Heart right ventricle (tissue), 16 donors: ENCODE measurements around the gene MXD4. TPM values are rescaled to one million over a fixed set of nuclear protein-coding genes. Genes with fewer than 3 reads are reported as not detected.
"Not testable (repeated sequence)": the region's sequence is repeated elsewhere in the genome, so short reads cannot be mapped to it uniquely, and the experiment has no call there.

Experiments used
- ATAC-seq, 8 donors: fragments of 200-7000 bp; cut with Tn5 transposase; one replicate each; pipeline ENCODE4 v1.9.1; 2020; ENCODE audit warnings: mild to moderate bottlenecking in 8 of 8, moderate library complexity in 8 of 8, moderate number of reproducible peaks in 1 of 8
- DNase-seq, 2 donors: peaks; one replicate each; pipeline ENCODE4 v3.0.0-alpha.2; 2020
- H3K27ac ChIP-seq, 10 donors: fragments of 200-600 bp; sonication (generic) in 2 of 10; one replicate each; pipeline versions ENCODE4 v1.5.0 to v1.8.0; 2020 to 2022; ENCODE audit warnings: mild to moderate bottlenecking in 3 of 10
- H3K27me3 ChIP-seq, 7 donors: fragments of 200-600 bp; one replicate each; pipeline ENCODE4 v1.8.0; 2021 to 2022; ENCODE audit warnings: mild to moderate bottlenecking in 2 of 7
- H3K36me3 ChIP-seq, 9 donors: fragments of 200-600 bp; sonication (generic) in 1 of 9; one replicate each; pipeline versions ENCODE4 v1.5.0 to v1.8.0; 2020 to 2022; ENCODE audit warnings: mild to moderate bottlenecking in 2 of 9
- H3K4me1 ChIP-seq, 9 donors: fragments of 200-600 bp; sonication (generic) in 1 of 9; one replicate each; pipeline versions ENCODE4 v1.5.0 to v1.8.0; 2020 to 2022; ENCODE audit warnings: mild to moderate bottlenecking in 4 of 9
- H3K4me3 ChIP-seq, 10 donors: fragments of 200-600 bp; sonication (generic) in 2 of 10; one replicate each; pipeline versions ENCODE4 v1.5.0 to v1.8.0; 2020 to 2022; ENCODE audit warnings: mild to moderate bottlenecking in 7 of 10, moderate library complexity in 2 of 10
- H3K9me3 ChIP-seq, 11 donors: fragments of 200-600 bp in 10 of 11; sonication (generic) in 2 of 11; one replicate each; pipeline versions ENCODE4 v1.5.0 to v1.8.0; 2013 to 2022; ENCODE audit warnings: mild to moderate bottlenecking in 2 of 11, control low read depth in 1 of 11, moderate library complexity in 1 of 11
- CTCF ChIP-seq, 9 donors: fragments of 200-600 bp; sonication (generic) in 2 of 9; IDR thresholded peaks; one replicate each; pipeline versions ENCODE4 v1.5.0 to v1.8.0; 2021 to 2022; ENCODE audit warnings: antibody characterized with exemption in 9 of 9, mild to moderate bottlenecking in 5 of 9, moderate library complexity in 1 of 9
- WGBS, 2 donors: extraction: QIAGEN DNeasy Blood & Tissue Kit; methylation state at CpG; one replicate each; pipeline ENCODE4 v1.1.7; 2013; ENCODE audit warnings: inconsistent platforms in 1 of 2; 5-methylcytosine and 5-hydroxymethylcytosine counted together
- intact Hi-C, 10 donors: fragments of 100-400 bp; cut with DNase I; formaldehyde crosslinking; loops; one replicate each; pipeline versions ENCODE4 v1.11.1 to v1.14.2; 2022
- polyA plus RNA-seq, 2 donors: library from polyadenylated mRNA; stranded (reverse); fragments of 200-250 nt; gene quantifications; one replicate each; pipeline ENCODE4 v1.2.3, GENCODE V29; 2013
- total RNA-seq, 10 donors: library from RNA; stranded (reverse); fragmentation: NEBNext Ultra II Directional in 3 of 10; extraction: Animal tissue kit (Norgen Biotek cat#: 25700) in 3 of 10; gene quantifications; one replicate each; pipeline versions ENCODE4 v1.2.1 to v1.2.4, GENCODE V29; 2021 to 2023
- donor health status: Arrhythmogenic right ventricular cardiomyopathy.
- donor health status: ischemic (EF 13 %, LVEDD 7.1; RV severe dilation, severe dysfunction).
- donor health status: healthy with polysubstance abuse.
- donor health status: DM: no; HTN: yes; CAD: no.
- donor health status: DM: no; HTN: no; CAD: no.
- donor health status: ischemic (EF 25% LVEDD 6.9; RV normal size, moderate dysfunction).
- donor health status: ischemic (EF 25% LVEDD 5.7; RV mildly dilated, moderate dysfunction).
- donor health status: healthy.
- donor health status: DM: yes; HTN: yes; CAD: no.
- donor health status: Ischemic cardiomyopathy.
- donor health status: ischemic (EF 35%, LVEDD 5.7; RV mildly dilated, moderate dysfunction).
- donor health status: nonischemic (EF 11% LVEDD 7.7; RV severe dilation, severe dysfunction).
- donor health status: DM: yes; HTN: yes; CAD: no.
- donor health status: PGD.
- donor health status: ischemic (EF 29% LVEDD 5.4; RV normal size, mild dysfunction).
- donor health status: nonischemic (EF 23%, LVEDD 6.1; RV moderate dilation, normal function).

The MXD4 gene
- total and polyA plus RNA-seq, 12 donors: 19.1 to 82.2 (median 28.2) TPM

GRCh38 chr4:2218436-2218835 is 43.5 kb downstream of the MXD4 start:
- intact Hi-C loops: loop anchor here in 4 of 10 donors (5.0 to 10.0 kb wide), 4 partner anchors 216 to 244 kb away; no protein-coding TSS in a partner anchor
- 84 to 95% methylated on average over 1 of the region's 1 CpG for WGBS, 2 donors

GRCh38 chr4:2217726-2218125 is 44.2 kb downstream of the MXD4 start:
- Histone ChIP-seq H3K4me3 (no peak overlapping the region), H3K27ac (no peak overlapping the region), H3K36me3 (peaks cover 0 to 9% (median 0%) of the 10 kb centered on the region in 9 donors), H3K9me3 (no peaks in the 10 kb centered on the region), H3K4me1 (peaks cover 0 to 7% (median 3%) of the 10 kb centered on the region in 9 donors), H3K27me3 (no peaks in the 10 kb centered on the region)
- TF ChIP-seq CTCF (IDR thresholded peaks at IDR 0.05): no peak
- ATAC-seq (no peak), DNase-seq (no peak)
- intact Hi-C loops: loop anchor here in 4 of 10 donors (5.0 to 10.0 kb wide), 4 partner anchors 217 to 245 kb away; no protein-coding TSS in a partner anchor
- WGBS, 2 donors: 80 to 81% methylated on average over 3 of the region's 3 CpGs

More at GRCh38 chr4:2218436-2218835, 43.5 kb downstream of the MXD4 start:
- no peak for TF ChIP-seq CTCF (IDR thresholded peaks at IDR 0.05)
- Histone ChIP-seq H3K4me1 (peaks cover 0 to 7% (median 3%) of the 10 kb centered on the region in 9 donors), H3K9me3 (no peaks in the 10 kb centered on the region), H3K27me3 (no peaks in the 10 kb centered on the region), H3K27ac (no peak overlapping the region), H3K36me3 (peaks cover 0 to 16% (median 0%) of the 10 kb centered on the region in 9 donors), H3K4me3 (no peak overlapping the region)
- ATAC-seq (no peak), DNase-seq (no peak)

GRCh38 chr4:2212831-2213230 is 49.1 kb downstream of the MXD4 start:
- H3K27me3 ChIP-seq: no peaks in the 10 kb centered on the region
- TF ChIP-seq CTCF (IDR thresholded peaks at IDR 0.05): no peak
- ATAC-seq (no peak), DNase-seq (no peak)
- H3K27ac ChIP-seq: no peak overlapping the region
- H3K36me3 ChIP-seq: peaks cover 0 to 11% (median 0%) of the 10 kb centered on the region in 9 donors
- H3K9me3 ChIP-seq: no peaks in the 10 kb centered on the region
- intact Hi-C loops: loop anchor here in 1 of 10 donors (10.0 kb wide), 1 partner anchor 222 kb away; no protein-coding TSS in a partner anchor
- H3K4me3 ChIP-seq: no peak overlapping the region
- WGBS, 2 donors: 76 to 96% methylated on average over 1 of the region's 1 CpG
- H3K4me1 ChIP-seq: no peaks in the 10 kb centered on the region

GRCh38 chr4:2202789-2203188 is 59.1 kb downstream of the MXD4 start:
- 98 to 100% methylated on average over 1 of the region's 1 CpG for WGBS, 2 donors

More at GRCh38 chr4:2202789-2203188, 59.1 kb downstream of the MXD4 start:
- peaks cover 0 to 17% (median 0%) of the 10 kb centered on the region in 9 donors for H3K36me3 ChIP-seq
- H3K27me3 ChIP-seq, ATAC-seq, H3K27ac ChIP-seq, H3K4me1 ChIP-seq, DNase-seq, intact Hi-C loops, H3K4me3 ChIP-seq, H3K9me3 ChIP-seq: not testable (repeated sequence)

Other genes with a start within 250 kb of the MXD4 start
- gene NAT8L, start 202.8 kb downstream of the MXD4 start, total RNA-seq: 1 to 10 TPM in 1 of 10 donors, under 1 TPM in 9; 0.12 to 1.4 (median 0.43) TPM
- gene NAT8L, start 202.8 kb downstream of the MXD4 start, polyA plus RNA-seq: under 1 TPM; 0.19 to 0.29 TPM
- gene HAUS3, start 20.0 kb downstream of the MXD4 start, total RNA-seq: 1 to 10 TPM; 4.0 to 7.3 (median 6.5) TPM
- 10 to 100 TPM in 1 of 2 donors, 1 to 10 TPM in 1; 3.5 to 10.5 TPM for gene HAUS3, start 20.0 kb downstream of the MXD4 start, polyA plus RNA-seq
- 1 to 10 TPM; 1.3 to 3.1 (median 2.1) TPM for gene POLN, start 20.0 kb downstream of the MXD4 start, total RNA-seq
- gene POLN, start 20.0 kb downstream of the MXD4 start, polyA plus RNA-seq: 1 to 10 TPM in 1 of 2 donors, under 1 TPM in 1; 0.97 to 2.4 TPM
- 1 to 10 TPM; 2.3 to 9.9 (median 3.3) TPM for gene ZFYVE28, start 156.5 kb upstream of the MXD4 start, total RNA-seq
- 1 to 10 TPM; 3.3 to 6.3 TPM for gene ZFYVE28, start 156.5 kb upstream of the MXD4 start, polyA plus RNA-seq
- not detected for gene CFAP99, start 156.8 kb upstream of the MXD4 start, total RNA-seq
- gene CFAP99, start 156.8 kb upstream of the MXD4 start, polyA plus RNA-seq: not detected
- gene RNF4, start 207.0 kb upstream of the MXD4 start, total RNA-seq: 10 to 100 TPM; 27.4 to 42.1 (median 30.6) TPM
- gene RNF4, start 207.0 kb upstream of the MXD4 start, polyA plus RNA-seq: 10 to 100 TPM; 13.4 to 19.3 TPM